OCI-LY7 (cell line): Measurements from ENCODE around the gene RNF150. TPM values are rescaled to one million over a fixed set of nuclear protein-coding genes. Genes with fewer than 3 reads are reported as not detected.

Experiments used
- BruUV-seq: library from RNA; stranded (reverse); fragments of 400-500 nt; replicated peaks from 2 replicates; lab custom pipeline; 2021; lab: Mats Ljungman, UMichigan
- CTCF ChIA-PET: fragments of 300-600 bp; sonication (Branson Sonifier 250); formaldehyde crosslinking; loops from one replicate; lab custom pipeline; 2022; ENCODE audit warnings: antibody characterized with exemption; ENCODE audit not compliant: unreplicated experiment; lab: Charles Lee
- POLR2A ChIA-PET: fragments of 300-600 bp; sonication (Branson Sonifier 250); formaldehyde crosslinking; loops from one replicate; lab custom pipeline; 2022; ENCODE audit warnings: antibody characterized with exemption; lab: Charles Lee
- DNase-seq: peaks from one replicate; pipeline ENCODE4 v3.0.0-alpha.2; 2015; ENCODE audit warnings: low spot score
- H2AFZ ChIP-seq: fragments of 200-600 bp; sonication (generic), shearing (Covaris generic); 2 replicates; pipeline ENCODE4 v1.6.1; 2014; ENCODE audit warnings: mild to moderate bottlenecking, antibody characterized with exemption, low read length, moderate library complexity
- H3K27ac ChIP-seq: fragments of 200-600 bp; sonication (generic); 2 replicates; pipeline ENCODE4 v1.5.1; 2014; ENCODE audit warnings: mixed run types, low read depth, mild to moderate bottlenecking, moderate library complexity, low read length, inconsistent platforms; ENCODE audit not compliant: poor library complexity, severe bottlenecking
- H3K36me3 ChIP-seq: fragments of 200-600 bp; sonication (generic); 2 replicates; pipeline ENCODE4 v1.6.1; 2014; ENCODE audit warnings: mild to moderate bottlenecking, antibody characterized with exemption, low read length, moderate library complexity, mixed read lengths; ENCODE audit not compliant: insufficient read depth
- H3K4me1 ChIP-seq: fragments of 200-600 bp; sonication (generic); 2 replicates; pipeline ENCODE4 v1.5.1; 2014; ENCODE audit warnings: mild to moderate bottlenecking, low read length; ENCODE audit not compliant: insufficient read depth, poor library complexity, severe bottlenecking
- H3K4me2 ChIP-seq: fragments of 200-600 bp; sonication (generic); 2 replicates; pipeline ENCODE4 v1.6.1; 2014; ENCODE audit warnings: mild to moderate bottlenecking, low read length
- H3K4me3 ChIP-seq: fragments of 200-600 bp; sonication (generic); 2 replicates; pipeline ENCODE4 v1.5.1; 2014; ENCODE audit warnings: mild to moderate bottlenecking, low read depth, low read length; ENCODE audit not compliant: poor library complexity, severe bottlenecking
- H3K79me2 ChIP-seq: fragments of 200-600 bp; sonication (generic); 2 replicates; pipeline ENCODE4 v1.6.1; 2016; ENCODE audit warnings: low read depth, mild to moderate bottlenecking, low read length, moderate library complexity, mixed read lengths; ENCODE audit not compliant: insufficient read depth
- H3K9me2 ChIP-seq: fragments of 200-600 bp; sonication (generic); 2 replicates; pipeline ENCODE4 v1.6.1; 2016; ENCODE audit warnings: mild to moderate bottlenecking, low read length, mixed read lengths; ENCODE audit not compliant: insufficient read depth
- H3K9me3 ChIP-seq: fragments of 200-600 bp; sonication (generic); 2 replicates; pipeline ENCODE4 v1.6.1; 2014; ENCODE audit warnings: mild to moderate bottlenecking, mixed run types, low read length, mixed read lengths
- H4K20me1 ChIP-seq: fragments of 200-600 bp; sonication (generic); 2 replicates; pipeline ENCODE4 v1.6.1; 2014; ENCODE audit warnings: mild to moderate bottlenecking, antibody characterized with exemption, low read length, moderate library complexity, mixed read lengths; ENCODE audit not compliant: insufficient read depth
- EZH2phosphoT487 ChIP-seq: fragments of 200-600 bp; sonication (generic); IDR thresholded peaks from 2 replicates; pipeline ENCODE4 v1.6.1; 2018; ENCODE audit warnings: low read depth, borderline replicate concordance, mild to moderate bottlenecking, mixed run types, antibody characterized with exemption, low read length, moderate library complexity, mixed read lengths
- intact Hi-C: fragments of 100-400 bp; cut with micrococcal nuclease; formaldehyde crosslinking; loops from one replicate; pipeline ENCODE4 v1.10.0; 2022; ENCODE audit not compliant: unreplicated experiment
- total RNA-seq, 2 experiments: library from RNA; depleted of rRNA in 1 of 2; stranded (reverse); fragments of >200 nt in 1 of 2; shearing (Covaris generic) in 1 of 2; gene quantifications; 2 replicates each; pipeline ENCODE4 v1.2.3, GENCODE V29; 2014 to 2022
- TF ChIP-seq, protein P1 (sequence below): fragments of 200-600 bp; sonication (generic); conservative IDR thresholded peaks from 2 replicates; pipeline ENCODE4 v1.5.1; 2014; ENCODE audit warnings: mild to moderate bottlenecking, antibody characterized with exemption, low read length, moderate library complexity, mixed read lengths

The RNF150 gene
- total RNA-seq, 2 experiments from 2014 or later: not detected

DNA sequence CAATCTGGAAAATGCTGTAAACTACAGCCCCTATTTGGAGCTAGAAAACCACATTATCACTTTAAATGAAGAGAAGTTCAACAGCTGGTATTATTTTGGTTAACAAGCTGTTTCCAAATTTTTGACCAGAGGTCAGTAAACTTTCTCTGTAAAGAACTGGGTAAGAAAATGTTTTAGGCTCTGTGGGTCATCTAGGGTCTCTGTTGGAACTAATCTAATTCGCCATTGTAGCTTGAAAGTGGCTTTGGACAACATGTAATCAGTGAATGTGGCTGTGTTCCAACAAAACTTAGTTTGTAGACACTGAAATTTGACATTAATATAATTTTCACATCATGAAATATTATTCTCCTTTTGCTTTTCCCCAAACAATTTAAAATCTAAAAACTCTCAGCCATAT is 25.8 kb upstream of the RNF150 start:
- Histone ChIP-seq H2AFZ (no peak overlapping the region), H3K36me3 (no peaks in the 10 kb centered on the region), H3K4me1 (no peaks in the 10 kb centered on the region), H3K27ac (no peak overlapping the region), H4K20me1 (no peaks in the 10 kb centered on the region), H3K4me3 (no peak overlapping the region), H3K9me3 (no peaks in the 10 kb centered on the region), H3K9me2 (no peaks in the 10 kb centered on the region), H3K79me2 (no peaks in the 10 kb centered on the region), H3K4me2 (no peak overlapping the region)
- no peak for DNase-seq
- no peak for TF ChIP-seq EZH2phosphoT487
- TF ChIP-seq, protein P1, sequence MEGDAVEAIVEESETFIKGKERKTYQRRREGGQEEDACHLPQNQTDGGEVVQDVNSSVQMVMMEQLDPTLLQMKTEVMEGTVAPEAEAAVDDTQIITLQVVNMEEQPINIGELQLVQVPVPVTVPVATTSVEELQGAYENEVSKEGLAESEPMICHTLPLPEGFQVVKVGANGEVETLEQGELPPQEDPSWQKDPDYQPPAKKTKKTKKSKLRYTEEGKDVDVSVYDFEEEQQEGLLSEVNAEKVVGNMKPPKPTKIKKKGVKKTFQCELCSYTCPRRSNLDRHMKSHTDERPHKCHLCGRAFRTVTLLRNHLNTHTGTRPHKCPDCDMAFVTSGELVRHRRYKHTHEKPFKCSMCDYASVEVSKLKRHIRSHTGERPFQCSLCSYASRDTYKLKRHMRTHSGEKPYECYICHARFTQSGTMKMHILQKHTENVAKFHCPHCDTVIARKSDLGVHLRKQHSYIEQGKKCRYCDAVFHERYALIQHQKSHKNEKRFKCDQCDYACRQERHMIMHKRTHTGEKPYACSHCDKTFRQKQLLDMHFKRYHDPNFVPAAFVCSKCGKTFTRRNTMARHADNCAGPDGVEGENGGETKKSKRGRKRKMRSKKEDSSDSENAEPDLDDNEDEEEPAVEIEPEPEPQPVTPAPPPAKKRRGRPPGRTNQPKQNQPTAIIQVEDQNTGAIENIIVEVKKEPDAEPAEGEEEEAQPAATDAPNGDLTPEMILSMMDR: no peak
- CTCF ChIA-PET: no interaction called here
- no TSS peak for BruUV-seq
- intact Hi-C loops: no loop called here
- POLR2A ChIA-PET: interaction anchor here (0.6 to 0.9 kb wide), 3 partner anchors 10 to 33 kb away, joined by 3 to 4 read pairs (median 3); no protein-coding TSS in a partner anchor

DNA sequence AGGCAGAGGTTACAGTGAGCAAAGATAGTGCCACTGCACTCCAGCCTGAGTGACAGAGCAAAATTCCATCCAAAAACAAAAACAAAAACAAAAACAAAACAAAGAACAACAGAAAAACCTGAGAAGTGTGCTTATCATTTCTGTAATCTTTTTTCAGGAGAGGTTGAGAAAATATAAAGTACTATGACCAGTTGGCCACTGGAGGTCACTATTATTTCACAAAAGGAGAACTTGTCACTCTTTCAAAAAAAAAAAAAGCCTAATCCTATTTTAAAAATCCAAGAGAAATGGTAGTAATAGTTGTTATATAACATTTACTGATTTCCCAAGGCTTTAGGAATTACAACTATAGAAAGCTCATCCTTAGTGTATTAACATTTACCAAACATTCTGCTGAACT is 24.9 kb upstream of the RNF150 start:
- Histone ChIP-seq H3K4me2 (no peak overlapping the region), H3K9me2 (no peaks in the 10 kb centered on the region), H2AFZ (no peak overlapping the region), H3K4me1 (no peaks in the 10 kb centered on the region), H3K27ac (no peak overlapping the region), H3K79me2 (no peaks in the 10 kb centered on the region), H3K9me3 (no peaks in the 10 kb centered on the region), H3K36me3 (no peaks in the 10 kb centered on the region), H4K20me1 (no peaks in the 10 kb centered on the region), H3K4me3 (no peak overlapping the region)
- intact Hi-C loops: no loop called here
- no peak for TF ChIP-seq EZH2phosphoT487
- TF ChIP-seq, protein P1: peak; percentile 79
- peak; percentile 38 for DNase-seq
- CTCF ChIA-PET: no interaction called here
- POLR2A ChIA-PET: interaction anchor here (0.7 to 0.9 kb wide), 2 partner anchors 28 to 65 kb away, joined by 3 to 4 read pairs; no protein-coding TSS in a partner anchor
- BruUV-seq: no TSS peak

DNA sequence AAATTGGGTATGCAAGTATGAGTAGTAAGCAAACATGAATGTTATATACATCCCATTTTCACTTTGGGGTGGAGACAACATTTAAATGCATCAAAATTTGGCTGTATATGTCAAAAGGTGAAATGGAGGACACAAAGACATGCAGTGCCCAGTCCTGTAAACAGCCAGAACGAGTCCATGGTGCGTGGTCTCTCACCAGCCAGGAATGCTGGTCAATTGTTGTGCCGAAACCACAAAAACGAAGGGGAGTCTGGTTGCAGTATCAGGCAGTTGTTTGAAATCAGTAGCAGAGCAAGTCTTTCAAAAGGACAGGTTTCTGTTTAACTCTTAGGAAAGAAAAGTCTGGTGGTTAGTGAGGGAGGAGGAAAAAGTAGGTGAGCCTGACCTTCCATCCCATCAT is 22.3 kb upstream of the RNF150 start:
- Histone ChIP-seq H3K4me2 (no peak overlapping the region), H3K79me2 (no peaks in the 10 kb centered on the region), H3K9me2 (no peaks in the 10 kb centered on the region), H3K4me1 (no peaks in the 10 kb centered on the region), H3K36me3 (no peaks in the 10 kb centered on the region), H3K4me3 (no peak overlapping the region), H3K27ac (no peak overlapping the region), H2AFZ (no peak overlapping the region), H3K9me3 (no peaks in the 10 kb centered on the region), H4K20me1 (no peaks in the 10 kb centered on the region)
- no peak for TF ChIP-seq EZH2phosphoT487
- TF ChIP-seq, protein P1: no peak
- no peak for DNase-seq
- ChIA-PET CTCF (no interaction called here), POLR2A (no interaction called here)
- intact Hi-C loops: no loop called here
- BruUV-seq: no TSS peak
